HEK293 (cell line): Measurements from ENCODE around the gene MECP2.

Source experiments
- CTCF ChIA-PET: fragments of 350-600 bp; formaldehyde crosslinking; extraction: SDS; loops from one replicate; lab custom pipeline; 2021; ENCODE audit warnings: antibody characterized with exemption; lab: Yijun Ruan, JAX
- POLR2A ChIA-PET: fragments of 300-600 bp; formaldehyde crosslinking; extraction: SDS; loops from one replicate; lab custom pipeline; 2020; ENCODE audit warnings: antibody characterized with exemption, inconsistent platforms; lab: Yijun Ruan, JAX
- H3K27ac ChIP-seq: fragments of 200-500 bp; sonication (Bioruptor generic); 2 replicates; pipeline ENCODE4 v1.5.1; 2014; ENCODE audit warnings: low read depth, low read length, control low read depth, inconsistent platforms; ENCODE audit errors: extremely low read depth
- H3K36me3 ChIP-seq, 2 experiments: fragments of 200-500 bp in 1 of 2; sonication (Bioruptor generic) in 1 of 2; 1 replicate in 1 of 2; 2 replicates in 1 of 2; pipeline ENCODE4 v1.5.1; 2014 to 2017; ENCODE audit warnings: inconsistent platforms in 2 of 2, low read length in 2 of 2; ENCODE audit not compliant: control insufficient read depth in 2 of 2, insufficient read depth in 1 of 2
- H3K4me1 ChIP-seq: fragments of 200-500 bp; sonication (Bioruptor generic); 2 replicates; pipeline ENCODE4 v1.5.1; 2014; ENCODE audit warnings: mild to moderate bottlenecking, low read length, inconsistent platforms; ENCODE audit not compliant: control insufficient read depth, insufficient read depth
- H3K4me3 ChIP-seq: 2 replicates; pipeline ENCODE4 v1.5.1; 2011; ENCODE audit warnings: low read depth, mild to moderate bottlenecking, control low read depth, low read length, moderate library complexity
- H3K9me3 ChIP-seq: fragments of 200-500 bp; sonication (Bioruptor generic); 2 replicates; pipeline ENCODE4 v1.5.1; 2014; ENCODE audit warnings: low read depth, low read length, inconsistent platforms; ENCODE audit not compliant: control insufficient read depth, insufficient read depth
- KLF1 ChIP-seq: fragments of 450-650 bp; formaldehyde crosslinking; IDR thresholded peaks from 2 replicates; pipeline ENCODE4 v1.5.1; 2016; ENCODE audit warnings: missing biosample characterization, missing genetic modification characterization
- PRDM1 ChIP-seq: fragments of 450-650 bp; formaldehyde crosslinking; IDR thresholded peaks from 2 replicates; pipeline ENCODE4; 2016; ENCODE audit warnings: missing biosample characterization, missing genetic modification characterization
- SP3 ChIP-seq: fragments of 450-650 bp; formaldehyde crosslinking; IDR thresholded peaks from 2 replicates; pipeline ENCODE4 v1.5.1; 2016; ENCODE audit warnings: missing biosample characterization, missing genetic modification characterization
- ZBTB7A ChIP-seq: fragments of 450-650 bp; formaldehyde crosslinking; IDR thresholded peaks from 2 replicates; pipeline ENCODE4 v1.5.1; 2016; ENCODE audit warnings: low read depth, missing biosample characterization, missing genetic modification characterization
- ZNF121 ChIP-seq: fragments of 450-650 bp; formaldehyde crosslinking; IDR thresholded peaks from 2 replicates; pipeline ENCODE4 v1.5.1; 2016; ENCODE audit warnings: missing biosample characterization, missing genetic modification characterization
- ZNF174 ChIP-seq: fragments of 450-650 bp; formaldehyde crosslinking; IDR thresholded peaks from 2 replicates; pipeline ENCODE4 v1.5.0; 2017; ENCODE audit warnings: missing biosample characterization, mild to moderate bottlenecking, missing genetic modification characterization
- ZNF202 ChIP-seq: fragments of 450-650 bp; formaldehyde crosslinking; IDR thresholded peaks from 2 replicates; pipeline ENCODE4 v1.5.1; 2016; ENCODE audit warnings: missing biosample characterization, missing genetic modification characterization, borderline replicate concordance
- ZNF623 ChIP-seq: fragments of 450-650 bp; formaldehyde crosslinking; IDR thresholded peaks from 2 replicates; pipeline ENCODE4 v1.5.1; 2016; ENCODE audit warnings: missing biosample characterization, missing genetic modification characterization
- ZNF654 ChIP-seq: fragments of 450-650 bp; formaldehyde crosslinking; IDR thresholded peaks from 2 replicates; pipeline ENCODE4 v1.5.1; 2016; ENCODE audit warnings: low read depth, missing biosample characterization, missing genetic modification characterization
- ZNF677 ChIP-seq: fragments of 450-650 bp; IDR thresholded peaks from 2 replicates; pipeline ENCODE4 v1.5.0; 2018; ENCODE audit warnings: missing biosample characterization, mild to moderate bottlenecking, missing genetic modification characterization, moderate library complexity
- ZNF747 ChIP-seq: fragments of 450-650 bp; formaldehyde crosslinking; IDR thresholded peaks from 2 replicates; pipeline ENCODE4 v1.5.1; 2016; ENCODE audit warnings: missing biosample characterization, missing genetic modification characterization
- ZNF76 ChIP-seq: fragments of 450-650 bp; formaldehyde crosslinking; IDR thresholded peaks from 2 replicates; pipeline ENCODE4; 2016; ENCODE audit warnings: low read depth, missing biosample characterization, missing genetic modification characterization, borderline replicate concordance
- ZSCAN16 ChIP-seq: fragments of 450-650 bp; formaldehyde crosslinking; IDR thresholded peaks from 2 replicates; pipeline ENCODE4 v1.5.1; 2016; ENCODE audit warnings: missing biosample characterization, missing genetic modification characterization
- TF ChIP-seq, protein P1 (sequence below): fragments of 450-650 bp; formaldehyde crosslinking; IDR thresholded peaks from 2 replicates; pipeline ENCODE4 v1.5.1; 2016; ENCODE audit warnings: missing biosample characterization, missing genetic modification characterization
- TF ChIP-seq, protein P2 (sequence below): fragments of 450-650 bp; formaldehyde crosslinking; IDR thresholded peaks from 2 replicates; pipeline ENCODE4 v1.5.1; 2016; ENCODE audit warnings: missing biosample characterization, missing genetic modification characterization
- TF ChIP-seq, protein P3 (sequence below): fragments of 450-650 bp; formaldehyde crosslinking; IDR thresholded peaks from 2 replicates; pipeline ENCODE4 v1.5.1; 2016; ENCODE audit warnings: missing biosample characterization, missing genetic modification characterization, borderline replicate concordance
- TF ChIP-seq, protein P4 (sequence below): fragments of 450-650 bp; formaldehyde crosslinking; IDR thresholded peaks from 2 replicates; pipeline ENCODE4 v1.5.1; 2016; ENCODE audit warnings: missing biosample characterization, missing genetic modification characterization
- TF ChIP-seq, protein P5 (sequence below): fragments of 450-650 bp; formaldehyde crosslinking; IDR thresholded peaks from 2 replicates; pipeline ENCODE4 v1.5.1; 2016; ENCODE audit warnings: missing biosample characterization, missing genetic modification characterization
- TF ChIP-seq, protein P6 (sequence below): fragments of 450-650 bp; formaldehyde crosslinking; IDR thresholded peaks from 2 replicates; pipeline ENCODE4 v1.5.1; 2017; ENCODE audit warnings: missing biosample characterization, missing genetic modification characterization

MECP2 gene

DNA sequence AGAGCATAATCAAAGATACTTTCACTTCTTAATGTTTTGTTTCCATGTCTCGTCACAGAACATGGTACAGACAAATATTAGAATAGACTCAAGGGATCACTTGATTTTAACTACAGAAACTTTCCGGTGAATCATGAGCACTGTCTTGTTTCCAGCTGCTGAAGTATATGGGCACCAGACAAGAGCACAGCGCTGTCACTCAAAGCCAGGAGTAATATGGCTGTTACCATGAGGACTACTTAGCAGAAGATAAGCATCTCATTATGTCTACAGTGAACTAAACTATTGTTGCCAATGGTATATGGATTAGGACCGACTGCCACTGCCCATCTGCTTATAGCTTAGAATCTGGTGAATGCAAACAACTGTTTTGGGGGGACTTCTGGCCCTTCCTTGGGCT lies 34.3 kb downstream of the MECP2 start:
- H3K27ac ChIP-seq: 0 out of 2 replicates have a peak overlapping the region, but pooled peaks have one; percentile 5
- no peaks in the 10 kb centered on the region for H3K4me1 ChIP-seq
- no peak overlapping the region for H3K4me3 ChIP-seq
- H3K36me3 ChIP-seq: peaks cover 0 to under 1% of the 10 kb centered on the region in 2 experiments; a peak in 1 of 3 replicates
- TF ChIP-seq KLF1 (tag by site-specific recombination) (no peak), ZNF747 (no peak), ZBTB7A (no peak), ZNF623 (tag by site-specific recombination) (no peak), ZNF174 (tag by site-specific recombination) (no peak), SP3 (tag by site-specific recombination) (no peak), PRDM1 (no peak), ZNF76 (tag by site-specific recombination) (no peak), ZNF677 (tag by site-specific recombination) (no peak), ZSCAN16 (no peak), ZNF121 (tag by site-specific recombination) (no peak), ZNF654 (tag by site-specific recombination) (no peak), ZNF202 (tag by site-specific recombination) (no peak)
- TF ChIP-seq, protein P1, sequence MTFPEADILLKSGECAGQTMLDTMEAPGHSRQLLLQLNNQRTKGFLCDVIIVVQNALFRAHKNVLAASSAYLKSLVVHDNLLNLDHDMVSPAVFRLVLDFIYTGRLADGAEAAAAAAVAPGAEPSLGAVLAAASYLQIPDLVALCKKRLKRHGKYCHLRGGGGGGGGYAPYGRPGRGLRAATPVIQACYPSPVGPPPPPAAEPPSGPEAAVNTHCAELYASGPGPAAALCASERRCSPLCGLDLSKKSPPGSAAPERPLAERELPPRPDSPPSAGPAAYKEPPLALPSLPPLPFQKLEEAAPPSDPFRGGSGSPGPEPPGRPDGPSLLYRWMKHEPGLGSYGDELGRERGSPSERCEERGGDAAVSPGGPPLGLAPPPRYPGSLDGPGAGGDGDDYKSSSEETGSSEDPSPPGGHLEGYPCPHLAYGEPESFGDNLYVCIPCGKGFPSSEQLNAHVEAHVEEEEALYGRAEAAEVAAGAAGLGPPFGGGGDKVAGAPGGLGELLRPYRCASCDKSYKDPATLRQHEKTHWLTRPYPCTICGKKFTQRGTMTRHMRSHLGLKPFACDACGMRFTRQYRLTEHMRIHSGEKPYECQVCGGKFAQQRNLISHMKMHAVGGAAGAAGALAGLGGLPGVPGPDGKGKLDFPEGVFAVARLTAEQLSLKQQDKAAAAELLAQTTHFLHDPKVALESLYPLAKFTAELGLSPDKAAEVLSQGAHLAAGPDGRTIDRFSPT: no peak
- TF ChIP-seq, protein P2, sequence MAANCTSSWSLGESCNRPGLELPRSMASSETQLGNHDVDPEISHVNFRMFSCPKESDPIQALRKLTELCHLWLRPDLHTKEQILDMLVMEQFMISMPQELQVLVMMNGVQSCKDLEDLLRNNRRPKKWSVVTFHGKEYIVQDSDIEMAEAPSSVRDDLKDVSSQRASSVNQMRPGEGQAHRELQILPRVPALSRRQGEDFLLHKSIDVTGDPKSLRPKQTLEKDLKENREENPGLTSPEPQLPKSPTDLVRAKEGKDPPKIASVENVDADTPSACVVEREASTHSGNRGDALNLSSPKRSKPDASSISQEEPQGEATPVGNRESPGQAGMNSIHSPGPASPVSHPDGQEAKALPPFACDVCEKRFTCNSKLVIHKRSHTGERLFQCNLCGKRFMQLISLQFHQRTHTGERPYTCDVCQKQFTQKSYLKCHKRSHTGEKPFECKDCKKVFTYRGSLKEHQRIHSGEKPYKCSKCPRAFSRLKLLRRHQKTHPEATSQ (tag by site-specific recombination): no peak
- TF ChIP-seq, protein P3, sequence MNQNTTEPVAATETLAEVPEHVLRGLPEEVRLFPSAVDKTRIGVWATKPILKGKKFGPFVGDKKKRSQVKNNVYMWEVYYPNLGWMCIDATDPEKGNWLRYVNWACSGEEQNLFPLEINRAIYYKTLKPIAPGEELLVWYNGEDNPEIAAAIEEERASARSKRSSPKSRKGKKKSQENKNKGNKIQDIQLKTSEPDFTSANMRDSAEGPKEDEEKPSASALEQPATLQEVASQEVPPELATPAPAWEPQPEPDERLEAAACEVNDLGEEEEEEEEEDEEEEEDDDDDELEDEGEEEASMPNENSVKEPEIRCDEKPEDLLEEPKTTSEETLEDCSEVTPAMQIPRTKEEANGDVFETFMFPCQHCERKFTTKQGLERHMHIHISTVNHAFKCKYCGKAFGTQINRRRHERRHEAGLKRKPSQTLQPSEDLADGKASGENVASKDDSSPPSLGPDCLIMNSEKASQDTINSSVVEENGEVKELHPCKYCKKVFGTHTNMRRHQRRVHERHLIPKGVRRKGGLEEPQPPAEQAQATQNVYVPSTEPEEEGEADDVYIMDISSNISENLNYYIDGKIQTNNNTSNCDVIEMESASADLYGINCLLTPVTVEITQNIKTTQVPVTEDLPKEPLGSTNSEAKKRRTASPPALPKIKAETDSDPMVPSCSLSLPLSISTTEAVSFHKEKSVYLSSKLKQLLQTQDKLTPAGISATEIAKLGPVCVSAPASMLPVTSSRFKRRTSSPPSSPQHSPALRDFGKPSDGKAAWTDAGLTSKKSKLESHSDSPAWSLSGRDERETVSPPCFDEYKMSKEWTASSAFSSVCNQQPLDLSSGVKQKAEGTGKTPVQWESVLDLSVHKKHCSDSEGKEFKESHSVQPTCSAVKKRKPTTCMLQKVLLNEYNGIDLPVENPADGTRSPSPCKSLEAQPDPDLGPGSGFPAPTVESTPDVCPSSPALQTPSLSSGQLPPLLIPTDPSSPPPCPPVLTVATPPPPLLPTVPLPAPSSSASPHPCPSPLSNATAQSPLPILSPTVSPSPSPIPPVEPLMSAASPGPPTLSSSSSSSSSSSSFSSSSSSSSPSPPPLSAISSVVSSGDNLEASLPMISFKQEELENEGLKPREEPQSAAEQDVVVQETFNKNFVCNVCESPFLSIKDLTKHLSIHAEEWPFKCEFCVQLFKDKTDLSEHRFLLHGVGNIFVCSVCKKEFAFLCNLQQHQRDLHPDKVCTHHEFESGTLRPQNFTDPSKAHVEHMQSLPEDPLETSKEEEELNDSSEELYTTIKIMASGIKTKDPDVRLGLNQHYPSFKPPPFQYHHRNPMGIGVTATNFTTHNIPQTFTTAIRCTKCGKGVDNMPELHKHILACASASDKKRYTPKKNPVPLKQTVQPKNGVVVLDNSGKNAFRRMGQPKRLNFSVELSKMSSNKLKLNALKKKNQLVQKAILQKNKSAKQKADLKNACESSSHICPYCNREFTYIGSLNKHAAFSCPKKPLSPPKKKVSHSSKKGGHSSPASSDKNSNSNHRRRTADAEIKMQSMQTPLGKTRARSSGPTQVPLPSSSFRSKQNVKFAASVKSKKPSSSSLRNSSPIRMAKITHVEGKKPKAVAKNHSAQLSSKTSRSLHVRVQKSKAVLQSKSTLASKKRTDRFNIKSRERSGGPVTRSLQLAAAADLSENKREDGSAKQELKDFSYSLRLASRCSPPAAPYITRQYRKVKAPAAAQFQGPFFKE: no peak
- TF ChIP-seq, protein P4, sequence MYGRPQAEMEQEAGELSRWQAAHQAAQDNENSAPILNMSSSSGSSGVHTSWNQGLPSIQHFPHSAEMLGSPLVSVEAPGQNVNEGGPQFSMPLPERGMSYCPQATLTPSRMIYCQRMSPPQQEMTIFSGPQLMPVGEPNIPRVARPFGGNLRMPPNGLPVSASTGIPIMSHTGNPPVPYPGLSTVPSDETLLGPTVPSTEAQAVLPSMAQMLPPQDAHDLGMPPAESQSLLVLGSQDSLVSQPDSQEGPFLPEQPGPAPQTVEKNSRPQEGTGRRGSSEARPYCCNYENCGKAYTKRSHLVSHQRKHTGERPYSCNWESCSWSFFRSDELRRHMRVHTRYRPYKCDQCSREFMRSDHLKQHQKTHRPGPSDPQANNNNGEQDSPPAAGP: no peak
- TF ChIP-seq, protein P5, sequence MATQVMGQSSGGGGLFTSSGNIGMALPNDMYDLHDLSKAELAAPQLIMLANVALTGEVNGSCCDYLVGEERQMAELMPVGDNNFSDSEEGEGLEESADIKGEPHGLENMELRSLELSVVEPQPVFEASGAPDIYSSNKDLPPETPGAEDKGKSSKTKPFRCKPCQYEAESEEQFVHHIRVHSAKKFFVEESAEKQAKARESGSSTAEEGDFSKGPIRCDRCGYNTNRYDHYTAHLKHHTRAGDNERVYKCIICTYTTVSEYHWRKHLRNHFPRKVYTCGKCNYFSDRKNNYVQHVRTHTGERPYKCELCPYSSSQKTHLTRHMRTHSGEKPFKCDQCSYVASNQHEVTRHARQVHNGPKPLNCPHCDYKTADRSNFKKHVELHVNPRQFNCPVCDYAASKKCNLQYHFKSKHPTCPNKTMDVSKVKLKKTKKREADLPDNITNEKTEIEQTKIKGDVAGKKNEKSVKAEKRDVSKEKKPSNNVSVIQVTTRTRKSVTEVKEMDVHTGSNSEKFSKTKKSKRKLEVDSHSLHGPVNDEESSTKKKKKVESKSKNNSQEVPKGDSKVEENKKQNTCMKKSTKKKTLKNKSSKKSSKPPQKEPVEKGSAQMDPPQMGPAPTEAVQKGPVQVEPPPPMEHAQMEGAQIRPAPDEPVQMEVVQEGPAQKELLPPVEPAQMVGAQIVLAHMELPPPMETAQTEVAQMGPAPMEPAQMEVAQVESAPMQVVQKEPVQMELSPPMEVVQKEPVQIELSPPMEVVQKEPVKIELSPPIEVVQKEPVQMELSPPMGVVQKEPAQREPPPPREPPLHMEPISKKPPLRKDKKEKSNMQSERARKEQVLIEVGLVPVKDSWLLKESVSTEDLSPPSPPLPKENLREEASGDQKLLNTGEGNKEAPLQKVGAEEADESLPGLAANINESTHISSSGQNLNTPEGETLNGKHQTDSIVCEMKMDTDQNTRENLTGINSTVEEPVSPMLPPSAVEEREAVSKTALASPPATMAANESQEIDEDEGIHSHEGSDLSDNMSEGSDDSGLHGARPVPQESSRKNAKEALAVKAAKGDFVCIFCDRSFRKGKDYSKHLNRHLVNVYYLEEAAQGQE (tag by site-specific recombination): no peak
- TF ChIP-seq, protein P6, sequence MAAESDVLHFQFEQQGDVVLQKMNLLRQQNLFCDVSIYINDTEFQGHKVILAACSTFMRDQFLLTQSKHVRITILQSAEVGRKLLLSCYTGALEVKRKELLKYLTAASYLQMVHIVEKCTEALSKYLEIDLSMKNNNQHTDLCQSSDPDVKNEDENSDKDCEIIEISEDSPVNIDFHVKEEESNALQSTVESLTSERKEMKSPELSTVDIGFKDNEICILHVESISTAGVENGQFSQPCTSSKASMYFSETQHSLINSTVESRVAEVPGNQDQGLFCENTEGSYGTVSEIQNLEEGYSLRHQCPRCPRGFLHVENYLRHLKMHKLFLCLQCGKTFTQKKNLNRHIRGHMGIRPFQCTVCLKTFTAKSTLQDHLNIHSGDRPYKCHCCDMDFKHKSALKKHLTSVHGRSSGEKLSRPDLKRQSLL (tag by site-specific recombination): no peak
- ChIA-PET POLR2A (no interaction called here), CTCF (interaction anchor here (1.0 to 1.1 kb wide), 2 partner anchors 11 to 23 kb away, joined by 4 to 6 read pairs; no protein-coding TSS in a partner anchor)
- H3K9me3 ChIP-seq: no peaks in the 10 kb centered on the region
